ENCODE results near the gene SFTPB.
A peak's percentile ranks its signal among the peaks of the same experiment; 100 is the strongest.
"Not testable (repeated sequence)": the region's sequence is repeated elsewhere in the genome, so short reads cannot be mapped to it uniquely, and the experiment has no call there.

Gene SFTPB

GRCh38 chr2:85668009-85668856, at the start of gene SFTPB:
Gene SFTPB (minus strand): TSS chr2:85668199. CDS start chr2:85668183, 16 bp downstream.
- no peak for DNase-seq (ENCODE audit: low read depth, low spot score)
- H3K27ac ChIP-seq = no peak within 1 kb of the TSS

DNA sequence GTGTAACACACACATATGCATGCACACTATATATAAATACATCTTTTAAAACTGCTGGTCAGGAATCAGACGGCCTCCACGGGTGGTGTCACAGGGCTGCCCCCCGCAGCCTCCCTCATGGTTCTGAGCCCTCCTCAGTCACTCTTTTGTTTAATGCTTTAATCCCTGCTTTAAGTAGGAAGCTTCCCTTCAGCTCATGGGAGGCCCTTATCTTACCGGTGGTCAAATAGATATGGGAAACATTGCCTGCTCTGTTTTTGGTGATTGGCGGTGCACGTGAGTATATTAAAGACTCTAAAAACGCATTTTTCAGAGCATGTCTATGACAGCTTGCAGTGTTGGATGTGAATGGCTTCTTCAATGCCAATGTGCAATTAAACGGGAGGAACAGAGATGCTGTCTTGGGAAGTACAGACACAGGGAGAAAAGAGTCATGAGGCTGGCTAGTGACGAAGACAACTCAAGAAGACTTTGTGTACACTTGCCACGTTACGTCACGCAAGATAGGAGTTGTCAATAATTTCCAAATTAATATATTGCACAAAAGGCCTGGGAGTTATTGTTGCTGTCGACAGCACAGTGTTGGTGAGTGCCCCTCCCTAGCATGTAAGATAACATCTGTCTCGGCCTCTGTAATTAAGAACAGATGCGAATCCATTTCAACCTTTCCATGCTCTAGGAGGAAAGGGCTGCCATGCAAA, 49.5 kb upstream of the SFTPB start:
- no peak for DNase-seq (ENCODE audit: low read depth, low spot score)
- H3K27ac ChIP-seq = no peak overlapping the region

- H3K27ac ChIP-seq = no peak overlapping the region
- no peak for DNase-seq (ENCODE audit: low read depth, low spot score)
These were observed 48.4 kb upstream of the SFTPB start for GRCh38 chr2:85716346-85716914.

- no peak overlapping the region for H3K27ac ChIP-seq
- DNase-seq (ENCODE audit: low read depth, low spot score) = no peak
These were observed 46.8 kb upstream of the SFTPB start for GRCh38 chr2:85714841-85715240.

- not testable (repeated sequence) for DNase-seq (ENCODE audit: low read depth, low spot score); H3K27ac ChIP-seq
These were observed 46.4 kb upstream of the SFTPB start for GRCh38 chr2:85714421-85714820.

- no peak overlapping the region for H3K27ac ChIP-seq
- DNase-seq (ENCODE audit: low read depth, low spot score) = no peak
These were observed 45.8 kb upstream of the SFTPB start for GRCh38 chr2:85713836-85714235.

DNA sequence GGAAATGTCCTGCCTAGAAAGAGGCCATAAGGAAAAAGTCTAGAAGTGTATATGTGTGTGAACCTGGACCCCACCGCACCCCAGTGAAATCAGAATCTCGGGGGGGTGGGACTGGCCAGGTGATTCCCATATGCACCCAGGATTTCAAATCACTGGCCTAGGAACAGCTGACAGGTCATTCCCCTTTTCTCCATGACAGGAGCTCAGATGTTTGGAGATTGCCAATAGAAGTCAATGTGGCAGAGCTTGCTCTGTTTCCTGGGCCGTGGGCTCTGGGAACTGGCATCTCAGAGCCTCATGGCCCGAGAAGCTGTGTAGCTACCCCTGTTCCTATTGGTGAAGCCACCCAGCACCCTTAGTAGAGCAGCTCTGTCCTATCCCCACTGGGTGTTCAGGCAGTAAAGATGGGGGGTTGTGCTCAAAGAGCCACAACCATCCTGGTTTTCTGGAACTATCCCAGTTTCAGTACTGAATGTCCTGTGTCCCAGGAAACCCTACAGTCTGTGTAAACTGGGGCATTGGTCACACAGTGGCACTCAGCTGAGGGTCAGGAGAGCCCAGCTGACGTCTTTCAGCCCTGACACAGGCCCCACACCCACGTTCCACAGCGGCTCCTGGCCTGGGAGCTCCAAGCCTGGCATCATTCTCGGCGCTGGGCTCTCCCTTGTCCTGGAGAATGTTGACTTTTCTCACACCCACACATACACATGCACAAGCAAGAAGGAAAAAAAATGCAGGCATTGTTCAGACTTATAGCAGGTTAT, 45.0 kb upstream of the SFTPB start:
- peak; percentile 68 for DNase-seq (ENCODE audit: low read depth, low spot score)
- no peak overlapping the region for H3K27ac ChIP-seq

DNA sequence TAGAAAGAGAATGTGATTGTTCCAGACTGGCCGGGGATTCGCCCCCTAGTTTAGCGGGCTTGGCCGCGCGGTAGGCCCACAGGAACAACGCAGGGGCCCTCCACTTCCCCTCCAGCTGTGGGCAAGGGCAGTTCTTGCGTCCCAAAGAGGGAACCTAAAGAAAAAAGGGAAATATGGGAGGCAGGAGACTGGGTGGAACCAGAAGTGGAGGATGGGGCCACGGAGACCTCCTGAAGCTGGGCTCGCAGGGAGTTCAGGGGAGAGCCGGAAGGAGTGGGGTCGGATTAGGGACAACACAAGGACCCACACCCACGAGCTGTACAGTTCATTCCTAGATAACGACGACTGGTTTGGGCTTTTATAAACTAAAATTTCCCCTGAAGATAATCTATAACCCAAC, 44.3 kb upstream of the SFTPB start:
- DNase-seq (ENCODE audit: low read depth, low spot score) = no peak
- no peak overlapping the region for H3K27ac ChIP-seq

DNA sequence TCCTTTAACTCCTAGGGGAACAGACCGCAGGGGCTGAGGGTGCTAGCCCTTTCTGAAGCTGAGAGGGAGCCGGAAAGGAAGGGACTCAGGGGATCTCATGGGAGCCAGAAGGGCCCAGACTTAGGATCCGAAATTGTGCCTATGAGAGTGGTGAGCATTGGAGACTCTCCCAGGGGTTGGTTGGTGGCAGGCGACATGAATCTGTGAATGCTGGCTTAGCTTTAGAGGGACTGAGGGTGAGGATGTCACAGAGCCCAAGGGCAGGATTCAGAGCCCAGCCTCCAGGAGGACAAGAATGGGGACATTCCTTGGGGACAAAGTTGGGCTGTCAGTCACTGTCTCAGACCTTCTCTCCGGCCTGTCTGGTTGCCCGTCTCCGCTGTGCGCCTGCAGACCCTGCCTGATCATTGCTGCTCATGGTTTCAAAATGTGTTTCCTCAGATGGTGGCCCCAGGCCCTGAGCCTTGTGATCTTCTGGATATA, 43.6 kb upstream of the SFTPB start:
- DNase-seq (ENCODE audit: low read depth, low spot score) = no peak
- H3K27ac ChIP-seq = no peak overlapping the region

DNA sequence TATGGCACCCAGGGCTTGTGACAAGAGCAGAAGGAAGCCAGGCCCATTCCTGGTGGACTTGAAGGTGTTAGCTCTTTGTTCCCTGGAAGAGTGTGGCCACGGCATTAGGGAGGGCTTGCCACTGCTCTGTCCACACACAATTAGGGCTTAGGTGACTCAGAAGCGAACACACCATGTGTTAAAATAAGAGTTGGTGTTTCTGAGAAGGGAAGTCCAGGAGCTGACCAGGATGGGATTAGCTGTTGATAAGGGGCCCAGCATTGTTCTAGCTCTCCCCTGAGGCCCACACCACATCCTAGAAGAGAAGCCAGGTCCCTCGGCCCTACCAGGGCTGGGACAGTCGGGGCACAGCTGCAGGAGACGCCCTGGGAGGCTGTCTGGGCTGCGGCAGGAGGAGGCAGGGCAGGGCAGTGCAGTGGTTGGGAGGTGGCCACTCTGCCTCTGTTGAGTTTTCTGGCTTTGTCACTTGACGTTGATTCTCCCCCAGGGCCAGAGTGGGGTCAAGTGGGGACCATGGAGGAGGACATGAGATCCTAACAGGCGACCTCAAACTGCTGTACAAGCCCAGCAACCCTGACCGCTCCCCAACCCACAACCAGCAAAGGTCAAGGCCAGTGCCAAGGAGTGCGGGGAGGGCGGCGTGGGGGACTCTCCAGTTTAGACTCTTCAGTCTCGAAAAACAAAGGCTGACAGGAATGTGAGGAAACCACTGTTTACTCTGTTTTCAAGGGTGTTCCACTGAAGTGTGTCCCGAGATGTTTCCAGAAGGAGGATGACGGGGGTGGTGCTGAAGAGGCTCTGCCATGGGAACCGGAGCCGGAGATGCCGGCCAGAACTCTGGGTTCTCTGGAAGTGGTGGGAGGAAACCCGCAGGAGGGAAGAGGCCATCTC, 42.9 kb upstream of the SFTPB start:
- H3K27ac ChIP-seq = no peak overlapping the region
- DNase-seq (ENCODE audit: low read depth, low spot score) = no peak

- no peak for DNase-seq (ENCODE audit: low read depth, low spot score)
- no peak overlapping the region for H3K27ac ChIP-seq
These were observed 41.4 kb upstream of the SFTPB start for GRCh38 chr2:85709401-85709811.

- DNase-seq (ENCODE audit: low read depth, low spot score) = no peak
- H3K27ac ChIP-seq = no peak overlapping the region
These were observed 40.6 kb upstream of the SFTPB start for GRCh38 chr2:85708641-85709040.

DNA sequence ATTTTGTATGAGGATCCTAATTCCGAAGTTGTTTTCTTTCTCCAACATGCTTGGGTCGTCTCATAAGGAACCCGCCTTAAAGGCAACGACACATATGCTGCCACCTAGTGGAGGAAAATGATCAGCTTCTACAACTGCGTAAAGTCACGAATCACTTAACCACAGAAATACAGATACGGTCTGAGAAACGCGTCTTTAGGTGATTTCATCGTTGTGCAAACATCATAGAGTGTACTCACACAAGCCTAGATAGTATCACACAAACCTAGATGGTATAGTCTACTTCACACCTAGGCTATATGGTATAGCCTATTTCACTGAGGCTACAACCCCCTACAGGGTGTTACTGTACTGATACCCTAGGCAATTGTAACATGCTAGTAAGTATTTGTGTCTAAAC, 39.3 kb upstream of the SFTPB start:
- peak; percentile 86 for DNase-seq (ENCODE audit: low read depth, low spot score)

DNA sequence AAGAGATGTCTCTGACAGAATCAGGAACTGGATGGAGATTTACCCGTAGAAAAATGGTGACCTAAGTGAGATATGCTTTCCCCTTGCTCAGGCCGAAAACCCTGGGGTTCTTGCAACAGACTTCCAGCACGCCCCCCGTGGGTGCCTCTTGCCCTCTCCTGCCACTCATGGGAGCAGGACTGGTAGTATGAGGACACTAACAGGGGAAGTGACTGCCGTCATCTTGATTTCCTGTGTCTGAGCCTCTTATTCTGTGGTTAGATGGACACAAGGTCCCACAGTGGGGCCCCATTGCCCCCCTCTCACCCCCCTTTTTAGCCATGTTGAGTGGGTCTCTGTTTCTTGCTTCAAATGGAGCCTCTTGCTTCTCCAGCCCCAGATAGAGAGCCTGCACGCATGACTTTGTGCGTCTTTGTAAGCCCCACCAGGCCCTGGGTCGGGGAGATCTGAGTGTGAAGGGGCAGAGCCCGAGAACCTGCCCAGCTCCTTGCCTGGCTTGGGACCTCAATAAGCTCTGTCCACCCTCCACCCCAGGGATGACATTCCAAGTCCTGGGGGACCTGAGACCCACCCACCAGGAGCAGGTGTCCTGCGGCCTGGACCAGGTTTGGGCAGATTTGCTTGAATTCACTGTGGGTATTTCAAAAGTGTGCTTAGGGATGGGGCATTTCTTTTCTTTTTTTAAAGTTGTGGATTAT, 38.7 kb upstream of the SFTPB start:
- no peak overlapping the region for H3K27ac ChIP-seq
- DNase-seq (ENCODE audit: low read depth, low spot score) = no peak

More for the DNA sequence above, 39.3 kb upstream of the SFTPB start:
- H3K27ac ChIP-seq = no peak overlapping the region

- peak overlapping the region; percentile 65 for H3K27ac ChIP-seq
- DNase-seq (ENCODE audit: low read depth, low spot score) = no peak
These were observed 38.1 kb upstream of the SFTPB start for GRCh38 chr2:85706063-85706462.

DNA sequence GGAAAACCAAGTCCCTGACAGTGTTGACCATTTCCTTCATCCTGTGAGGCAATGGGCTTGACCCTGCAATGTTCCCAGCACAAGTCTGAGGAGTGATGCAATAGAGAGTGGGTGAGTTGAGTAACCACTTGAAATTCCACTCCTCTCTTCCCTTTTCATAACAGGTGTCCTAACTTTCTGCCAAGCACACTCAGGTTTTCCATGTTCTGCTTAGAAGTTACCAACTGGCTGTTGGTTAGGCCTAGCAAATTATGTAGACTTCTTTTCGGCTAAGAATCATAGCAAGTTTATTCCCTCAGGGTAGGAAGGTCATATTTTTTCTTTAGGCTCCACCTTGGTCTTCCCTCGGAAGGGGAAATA, 37.7 kb upstream of the SFTPB start:
- H3K27ac ChIP-seq = peak overlapping the region; percentile 65
- DNase-seq (ENCODE audit: low read depth, low spot score) = peak; percentile 76

DNA sequence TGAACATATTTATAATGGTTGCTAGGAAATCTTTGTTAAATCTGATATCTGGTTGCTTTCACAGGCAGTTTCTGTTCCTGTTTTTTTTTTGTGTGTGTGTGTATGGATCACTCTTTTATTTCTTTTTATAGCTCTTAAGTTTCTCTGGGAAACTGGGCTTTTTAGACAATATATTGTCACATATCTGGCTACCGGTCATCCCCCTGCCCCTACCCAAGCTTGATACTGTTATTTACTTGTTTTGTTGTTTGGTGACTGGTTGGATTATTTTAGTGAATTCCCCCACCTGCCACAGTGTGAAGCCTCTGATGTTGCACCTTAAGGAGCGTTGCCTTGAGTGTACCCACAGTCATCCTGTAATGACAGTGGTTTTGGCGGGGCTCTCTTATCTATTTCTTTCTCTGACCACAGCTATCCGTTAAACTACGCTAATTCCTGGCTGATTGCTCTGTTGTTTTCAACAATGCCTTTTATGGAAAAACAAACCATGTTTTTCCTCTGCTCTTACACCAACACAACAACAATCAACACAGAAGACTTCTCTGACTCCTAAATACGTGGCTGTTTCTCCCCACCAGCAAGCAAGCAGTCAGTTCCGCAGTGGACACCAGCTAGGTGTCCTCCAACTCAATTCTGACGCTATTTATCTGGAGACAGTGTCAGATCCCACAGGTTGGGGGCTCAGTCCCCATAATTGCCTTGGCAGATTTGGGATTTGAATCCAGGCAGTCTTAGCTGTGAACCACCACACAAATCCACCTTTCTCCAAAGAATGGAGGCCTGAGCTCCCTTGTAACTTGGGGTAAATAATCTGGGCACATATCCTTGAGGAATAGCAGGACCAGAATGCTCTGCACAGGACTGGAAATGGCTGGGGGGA, 37.0 kb upstream of the SFTPB start:
- peak overlapping the region; percentile 65 for H3K27ac ChIP-seq
- no peak for DNase-seq (ENCODE audit: low read depth, low spot score)

GRCh38 chr2:85704038-85704437, 36.0 kb upstream of the SFTPB start:
- no peak overlapping the region for H3K27ac ChIP-seq

More at GRCh38 chr2:85704038-85704437, 36.0 kb upstream of the SFTPB start:
- no peak for DNase-seq (ENCODE audit: low read depth, low spot score)

Data from epithelial cell of prostate (primary cell).